Thymus (tissue), 11 donors: ENCODE data around the gene HOXD8. TPM values are rescaled to one million over a fixed set of nuclear protein-coding genes. Genes with fewer than 3 reads are reported as not detected.

Source experiments
- DNase-seq, 9 donors: peaks; one replicate each; pipeline ENCODE4 v3.0.0-alpha.2; 2013; ENCODE audit warnings: low spot score in 9 of 9, low read depth in 6 of 9, missing footprints in 1 of 9
- H3K27ac ChIP-seq, 2 donors: one replicate each; pipeline ENCODE4 v1.5.1; 2013; ENCODE audit warnings: control low read depth in 1 of 2, low read depth in 1 of 2, low read length in 1 of 2, mild to moderate bottlenecking in 1 of 2, moderate library complexity in 1 of 2
- H3K27me3 ChIP-seq, 2 donors: one replicate each; pipeline ENCODE4 v1.5.1; 2013; ENCODE audit warnings: low read length in 1 of 2; ENCODE audit not compliant: control insufficient read depth in 2 of 2, insufficient read depth in 1 of 2
- H3K36me3 ChIP-seq, 2 donors: one replicate each; pipeline ENCODE4 v1.5.1; 2013; ENCODE audit warnings: low read length in 1 of 2, mild to moderate bottlenecking in 1 of 2, moderate library complexity in 1 of 2; ENCODE audit not compliant: control insufficient read depth in 2 of 2, insufficient read depth in 2 of 2
- H3K4me1 ChIP-seq, 2 donors: one replicate each; pipeline ENCODE4 v1.5.1; 2013; ENCODE audit warnings: low read length in 2 of 2; ENCODE audit not compliant: control insufficient read depth in 2 of 2, insufficient read depth in 2 of 2
- H3K4me3 ChIP-seq, 2 donors: one replicate each; pipeline ENCODE4 v1.5.1; 2013; ENCODE audit warnings: low read length in 2 of 2, control low read depth in 1 of 2, mild to moderate bottlenecking in 1 of 2
- H3K9me3 ChIP-seq, 2 donors: one replicate each; pipeline ENCODE4 v1.5.1; 2013; ENCODE audit warnings: low read length in 1 of 2, mild to moderate bottlenecking in 1 of 2; ENCODE audit not compliant: control insufficient read depth in 2 of 2, insufficient read depth in 1 of 2
- WGBS: extraction: QIAGEN DNeasy Blood & Tissue Kit; methylation state at CpG from one replicate; pipeline ENCODE4 v1.1.7; 2013; 5-methylcytosine and 5-hydroxymethylcytosine counted together
- polyA plus RNA-seq: library from polyadenylated mRNA; stranded (reverse); fragments of 200-250 nt; gene quantifications from one replicate; pipeline ENCODE4 v1.2.3, GENCODE V29; 2013
- total RNA-seq: library from RNA; stranded (reverse); fragments of 120-200 nt; gene quantifications from one replicate; pipeline ENCODE4 v1.2.4, GENCODE V29; 2013
- donor health status: healthy.

HOXD8 gene
- total and polyA plus RNA-seq, 2 donors = 1.5 to 3.4 TPM

DNA sequence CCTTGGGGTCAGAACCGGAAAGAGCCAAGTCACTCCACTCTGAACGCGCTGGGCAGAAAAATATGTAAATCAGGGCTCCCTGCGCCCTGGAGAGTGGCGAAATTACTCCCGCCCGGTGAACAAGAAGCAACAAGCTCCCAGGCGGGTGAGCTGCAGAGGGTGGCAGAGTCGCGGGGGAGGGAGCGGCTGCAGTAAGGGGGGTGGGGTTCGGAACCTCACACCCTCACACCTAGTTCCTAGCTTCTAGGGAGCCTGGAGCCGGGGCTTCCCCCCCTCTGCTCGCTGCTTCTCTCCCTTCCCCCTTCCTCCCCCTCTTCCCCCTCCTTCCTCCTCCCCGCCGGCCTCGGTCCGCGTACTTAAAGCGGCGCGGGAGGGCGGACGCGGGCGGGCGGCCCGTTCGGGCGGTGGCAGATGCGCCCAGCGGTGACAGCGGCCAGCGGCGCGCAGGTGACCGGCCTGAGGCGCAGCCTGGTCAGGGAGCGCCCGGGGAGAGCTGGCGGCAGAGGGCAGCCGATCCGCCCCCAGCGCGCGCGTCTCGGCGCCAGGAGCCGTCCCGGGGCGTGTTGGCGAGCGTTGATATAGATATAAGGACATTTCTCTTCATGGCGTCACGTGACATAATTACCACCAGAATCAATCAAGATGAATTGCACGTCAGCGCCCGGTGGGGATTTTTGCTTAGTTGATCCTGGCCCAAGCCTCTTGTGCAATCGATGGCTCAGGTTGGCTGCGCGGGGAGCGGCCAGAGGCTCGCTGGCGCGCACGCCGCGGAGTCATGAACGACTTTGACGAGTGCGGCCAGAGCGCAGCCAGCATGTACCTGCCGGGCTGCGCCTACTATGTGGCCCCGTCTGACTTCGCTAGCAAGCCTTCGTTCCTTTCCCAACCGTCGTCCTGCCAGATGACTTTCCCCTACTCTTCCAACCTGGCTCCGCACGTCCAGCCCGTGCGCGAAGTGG lies 22.6 kb upstream of the HOXD8 start, which contains the start of gene HOXD11:
TSS of gene HOXD11 (plus strand) at position 700 of the 959 bp plus-strand sequence. CDS start at position 776, 76 bp downstream.
- peaks cover 0 to 4% of the 10 kb centered on the region in 2 donors for H3K9me3 ChIP-seq
- H3K27me3 ChIP-seq = peaks cover 93 to 98% of the 10 kb centered on the region in 2 donors
- peaks cover 0 to 3% of the 10 kb centered on the region in 2 donors for H3K4me1 ChIP-seq
- H3K36me3 ChIP-seq = no peaks in the 10 kb centered on the region
- DNase-seq = no peak
- no peak within 1 kb of the TSS for H3K27ac ChIP-seq
- 4% methylated on average over 85 of the region's 85 CpGs for WGBS
- H3K4me3 ChIP-seq = no peak within 1 kb of the TSS

DNA sequence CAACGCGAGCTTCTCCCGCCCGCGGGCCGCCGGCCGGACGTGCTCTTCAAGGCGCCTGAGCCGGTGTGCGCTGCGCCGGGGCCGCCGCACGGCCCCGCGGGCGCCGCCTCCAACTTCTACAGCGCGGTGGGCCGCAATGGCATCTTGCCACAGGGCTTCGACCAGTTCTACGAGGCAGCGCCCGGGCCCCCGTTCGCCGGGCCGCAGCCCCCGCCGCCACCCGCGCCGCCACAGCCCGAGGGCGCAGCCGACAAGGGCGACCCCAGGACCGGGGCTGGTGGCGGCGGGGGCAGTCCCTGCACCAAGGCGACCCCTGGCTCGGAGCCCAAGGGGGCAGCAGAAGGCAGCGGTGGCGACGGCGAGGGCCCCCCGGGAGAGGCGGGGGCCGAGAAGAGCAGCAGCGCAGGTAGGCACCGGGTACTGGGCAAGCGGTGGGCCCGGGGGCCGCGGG lies 21.7 kb upstream of the HOXD8 start:
- WGBS = 5% methylated on average over 59 of the region's 59 CpGs
- Histone ChIP-seq H3K9me3 (peaks cover 0 to 4% of the 10 kb centered on the region in 2 donors), H3K27me3 (peaks cover 93 to 98% of the 10 kb centered on the region in 2 donors), H3K36me3 (no peaks in the 10 kb centered on the region), H3K4me3 (no peak overlapping the region), H3K4me1 (peaks cover 0 to 3% of the 10 kb centered on the region in 2 donors), H3K27ac (no peak overlapping the region)
- DNase-seq = no peak

- no peak overlapping the region for H3K27ac ChIP-seq
- H3K4me1 ChIP-seq = peaks cover 0 to 3% of the 10 kb centered on the region in 2 donors
- no peak for DNase-seq
- peaks cover 0 to 3% of the 10 kb centered on the region in 2 donors for H3K9me3 ChIP-seq
- WGBS = 12% methylated on average over 26 of the region's 26 CpGs
- no peaks in the 10 kb centered on the region for H3K36me3 ChIP-seq
- H3K4me3 ChIP-seq = no peak overlapping the region
- H3K27me3 ChIP-seq = peaks cover 89 to 98% of the 10 kb centered on the region in 2 donors
Measured at GRCh38 chr2:176109192-176109901, 20.2 kb upstream of the HOXD8 start.

DNA sequence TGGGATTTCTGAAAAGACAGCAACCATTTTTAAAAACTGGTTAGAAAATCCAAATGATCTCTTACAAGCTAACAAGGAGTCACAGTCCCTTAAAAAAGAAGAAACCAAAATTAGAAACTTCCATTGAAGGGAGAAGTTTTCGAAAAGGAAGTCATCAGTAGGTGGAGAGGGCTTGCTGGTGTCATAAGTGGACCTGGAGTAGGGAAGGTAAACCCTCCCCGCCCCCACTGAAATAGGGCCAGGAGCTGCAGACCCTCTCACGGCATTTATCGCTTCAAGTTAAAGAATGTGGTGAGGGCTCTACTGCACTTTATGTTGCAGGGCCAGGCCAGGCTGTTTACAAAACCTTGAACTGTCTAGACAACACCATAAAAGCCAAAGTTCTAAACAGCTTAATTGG lies 19.6 kb upstream of the HOXD8 start:
- Histone ChIP-seq H3K27ac (no peak overlapping the region), H3K27me3 (peaks cover 89 to 98% of the 10 kb centered on the region in 2 donors), H3K4me3 (no peak overlapping the region), H3K4me1 (peaks cover 0 to 3% of the 10 kb centered on the region in 2 donors), H3K36me3 (no peaks in the 10 kb centered on the region), H3K9me3 (no peaks in the 10 kb centered on the region)
- 15% methylated on average over 4 of the region's 4 CpGs for WGBS
- DNase-seq = no peak

DNA sequence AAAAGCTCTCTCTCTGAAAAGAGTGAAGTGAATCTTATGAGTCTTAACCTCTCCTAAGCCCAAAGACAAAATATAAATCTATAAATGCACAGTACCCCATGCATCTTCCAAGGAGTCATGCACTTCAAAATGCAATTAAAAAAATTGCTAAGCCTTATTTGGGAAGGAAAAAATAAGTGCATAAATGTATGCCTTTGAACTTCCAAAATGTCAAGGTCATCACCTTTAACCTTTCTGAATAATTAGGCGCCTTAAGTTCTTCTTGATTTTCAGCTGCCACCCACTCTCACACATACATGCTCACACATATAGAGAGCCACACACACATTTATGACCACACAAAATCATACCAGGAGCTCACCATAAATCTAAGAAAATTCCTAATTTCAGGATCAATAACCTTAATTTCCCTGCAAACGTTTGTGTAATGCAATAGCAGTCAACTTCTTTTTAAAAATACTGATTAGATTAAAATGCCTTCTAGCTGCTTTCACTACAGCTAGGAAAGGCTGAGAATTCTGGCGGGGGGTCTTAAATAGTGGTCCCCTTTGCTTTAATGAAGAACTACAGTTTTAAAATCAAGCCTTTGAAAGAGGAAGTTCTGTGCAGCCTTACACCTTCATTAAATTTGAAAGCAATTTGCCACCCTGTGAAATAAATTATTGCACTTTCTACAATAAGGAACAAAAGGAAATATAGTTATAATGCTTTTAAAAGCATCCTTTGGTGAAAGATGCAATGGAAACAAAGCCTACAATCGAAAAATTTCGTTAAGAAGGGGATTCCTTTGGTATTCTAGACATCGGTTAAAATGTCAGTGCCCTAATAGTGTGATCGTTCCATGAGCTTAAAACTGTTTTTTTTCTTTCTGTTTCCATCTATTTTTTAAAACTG lies 18.8 kb upstream of the HOXD8 start:
- Histone ChIP-seq H3K4me1 (peaks cover 0 to 3% of the 10 kb centered on the region in 2 donors), H3K27me3 (peaks cover 89 to 98% of the 10 kb centered on the region in 2 donors), H3K9me3 (no peaks in the 10 kb centered on the region), H3K27ac (no peak overlapping the region), H3K36me3 (no peaks in the 10 kb centered on the region), H3K4me3 (no peak overlapping the region)
- WGBS = 22% methylated on average over 7 of the region's 7 CpGs
- DNase-seq = no peak

GRCh38 chr2:176111309-176111663 lies 18.2 kb upstream of the HOXD8 start:
- Histone ChIP-seq H3K27me3 (peaks cover 89 to 98% of the 10 kb centered on the region in 2 donors), H3K36me3 (no peaks in the 10 kb centered on the region), H3K27ac (no peak overlapping the region), H3K4me1 (peaks cover 0 to 3% of the 10 kb centered on the region in 2 donors), H3K4me3 (no peak overlapping the region), H3K9me3 (peaks cover 0 to 3% of the 10 kb centered on the region in 2 donors)
- peak in 2 of 9 donors; percentile 40 to 56 for DNase-seq
- WGBS = 3% methylated on average over 16 of the region's 16 CpGs

- 6% methylated on average over 29 of the region's 29 CpGs for WGBS
- Histone ChIP-seq H3K9me3 (peaks cover 0 to 6% of the 10 kb centered on the region in 2 donors), H3K36me3 (no peaks in the 10 kb centered on the region), H3K4me3 (no peak overlapping the region), H3K27me3 (peaks cover 89 to 98% of the 10 kb centered on the region in 2 donors), H3K4me1 (peaks cover 0 to 3% of the 10 kb centered on the region in 2 donors), H3K27ac (no peak overlapping the region)
- no peak for DNase-seq
Measured at GRCh38 chr2:176111846-176112374, 17.6 kb upstream of the HOXD8 start.
